ENCODE results near the gene MICAL3.
A peak's percentile ranks its signal among the peaks of the same experiment; 100 is the strongest.
"Not testable (repeated sequence)": the region's sequence is repeated elsewhere in the genome, so short reads cannot be mapped to it uniquely, and the experiment has no call there.

MICAL3 gene

GRCh38 chr22:17948101-17948500 is 76.3 kb downstream of the MICAL3 start:
- no peak for DNase-seq

- no peak for DNase-seq
Measured at GRCh38 chr22:17946662-17947367, 77.5 kb downstream of the MICAL3 start.

- DNase-seq, result no peak
Measured at GRCh38 chr22:17945888-17946648, 78.3 kb downstream of the MICAL3 start.

- no peak for DNase-seq
Measured at GRCh38 chr22:17945156-17945887, 79.0 kb downstream of the MICAL3 start.

- no peak for DNase-seq
Measured at GRCh38 chr22:17944256-17944655, 80.1 kb downstream of the MICAL3 start.

GRCh38 chr22:17943533-17944249 is 80.7 kb downstream of the MICAL3 start:
- DNase-seq, result peak; percentile 30

- no peak for DNase-seq
Measured at GRCh38 chr22:17942721-17943120, 81.6 kb downstream of the MICAL3 start.

- DNase-seq, result no peak
Measured at GRCh38 chr22:17941471-17942406, 82.6 kb downstream of the MICAL3 start.

- no peak for DNase-seq
Measured at GRCh38 chr22:17939579-17939978, 84.8 kb downstream of the MICAL3 start.

- no peak for DNase-seq
Measured at GRCh38 chr22:17939011-17939410, 85.3 kb downstream of the MICAL3 start.

GRCh38 chr22:17938484-17938924 is 85.9 kb downstream of the MICAL3 start:
- DNase-seq, result no peak

- DNase-seq, result not testable (repeated sequence)
Measured at GRCh38 chr22:17932457-17932856, 91.9 kb downstream of the MICAL3 start.

- no peak for DNase-seq
Measured at GRCh38 chr22:17931400-17931825, 92.9 kb downstream of the MICAL3 start.

GRCh38 chr22:17930455-17931313 is 93.7 kb downstream of the MICAL3 start:
- DNase-seq, result no peak

- no peak for DNase-seq
Measured at GRCh38 chr22:17929909-17930308, 94.5 kb downstream of the MICAL3 start.

- no peak for DNase-seq
Measured at GRCh38 chr22:17928391-17928790, 96.0 kb downstream of the MICAL3 start.

- no peak for DNase-seq
Measured at GRCh38 chr22:17927062-17927461, 97.3 kb downstream of the MICAL3 start.

GRCh38 chr22:17926516-17926915 is 97.8 kb downstream of the MICAL3 start:
- no peak for DNase-seq

- no peak for DNase-seq
Measured at GRCh38 chr22:17925431-17925841, 98.9 kb downstream of the MICAL3 start.

GRCh38 chr22:17924735-17925364 is 99.5 kb downstream of the MICAL3 start:
- peak; percentile 19 for DNase-seq
